Bronchial epithelial cell (primary cell): ENCODE data around the gene ANK2. TPM values are rescaled to one million over a fixed set of nuclear protein-coding genes. Genes with fewer than 3 reads are reported as not detected.

Experiments used
- DNase-seq: peaks from one replicate; pipeline ENCODE4 v3.0.0-alpha.2; 2010; ENCODE audit warnings: low read depth
- FAIRE-seq: peaks from 2 replicates; lab custom pipeline; 2011; peaks lifted over from hg19 to GRCh38; lab: Jason Lieb, UNC
- H3K27me3 ChIP-seq: 2 replicates; pipeline ENCODE4 v1.5.1; 2011; ENCODE audit warnings: low read length; ENCODE audit not compliant: control insufficient read depth, insufficient read depth
- H3K36me3 ChIP-seq: 2 replicates; pipeline ENCODE4 v1.5.1; 2011; ENCODE audit warnings: low read length; ENCODE audit not compliant: control insufficient read depth, insufficient read depth
- H3K4me3 ChIP-seq: 2 replicates; pipeline ENCODE4 v1.5.1; 2011; ENCODE audit warnings: mild to moderate bottlenecking, low read depth, low read length, control low read depth
- total RNA-seq: library from RNA; depleted of rRNA; stranded (reverse); fragments of >200 nt; gene quantifications from 2 replicates; pipeline ENCODE4 v1.2.1, GENCODE V29; 2014
- TF ChIP-seq, protein P1 (sequence below): IDR thresholded peaks from 2 replicates; pipeline ENCODE4 v1.5.1; 2011; ENCODE audit warnings: mild to moderate bottlenecking, moderate library complexity, low read length, control low read depth, inconsistent platforms; ENCODE audit not compliant: insufficient read depth, severe bottlenecking

Gene ANK2
- total RNA-seq, 1 donor from 2014 or later = 2.6 TPM

DNA sequence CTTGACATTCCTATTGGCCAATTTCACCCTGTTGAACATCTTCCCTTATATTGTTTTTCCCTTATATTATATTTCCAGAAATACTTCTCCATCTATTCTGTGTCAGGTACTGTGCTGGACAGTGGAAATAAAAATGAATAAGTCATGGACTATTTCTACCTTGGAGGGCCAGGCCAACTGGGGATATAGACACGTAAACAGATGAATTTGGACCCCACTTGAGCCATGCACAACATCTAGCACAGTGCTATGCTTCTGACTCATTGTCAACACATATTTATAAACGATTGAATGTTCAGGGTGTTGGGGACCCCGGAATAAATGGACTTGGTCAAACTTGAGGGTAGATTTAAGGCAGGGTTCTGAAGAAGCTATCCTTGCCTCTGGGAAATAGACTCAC lies 111.1 kb downstream of the ANK2 start:
- no peaks in the 10 kb centered on the region for H3K36me3 ChIP-seq
- DNase-seq (no peak), FAIRE-seq (no peak)

DNA sequence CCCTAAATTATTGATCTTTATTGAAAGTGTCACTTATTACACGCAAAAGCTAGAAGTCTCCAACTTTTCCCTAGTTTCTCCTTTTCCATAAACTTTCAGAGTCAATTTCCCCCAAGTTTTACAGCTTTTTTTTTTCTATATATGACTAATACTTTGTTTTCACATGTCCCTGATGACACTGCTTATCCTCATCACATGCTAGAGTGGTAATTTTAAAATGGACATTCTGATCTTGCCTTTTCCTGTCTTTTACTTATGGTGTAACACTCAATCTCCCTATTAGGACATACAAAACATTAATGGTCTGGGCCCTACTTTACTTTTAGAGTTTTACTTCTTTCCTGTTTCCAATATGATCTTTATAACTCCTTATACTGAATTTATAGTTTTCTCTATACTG lies 112.6 kb downstream of the ANK2 start:
- FAIRE-seq = no peak
- Histone ChIP-seq H3K27me3 (no peaks in the 10 kb centered on the region), H3K36me3 (no peaks in the 10 kb centered on the region), H3K4me3 (no peak overlapping the region)
- TF ChIP-seq, protein P1, sequence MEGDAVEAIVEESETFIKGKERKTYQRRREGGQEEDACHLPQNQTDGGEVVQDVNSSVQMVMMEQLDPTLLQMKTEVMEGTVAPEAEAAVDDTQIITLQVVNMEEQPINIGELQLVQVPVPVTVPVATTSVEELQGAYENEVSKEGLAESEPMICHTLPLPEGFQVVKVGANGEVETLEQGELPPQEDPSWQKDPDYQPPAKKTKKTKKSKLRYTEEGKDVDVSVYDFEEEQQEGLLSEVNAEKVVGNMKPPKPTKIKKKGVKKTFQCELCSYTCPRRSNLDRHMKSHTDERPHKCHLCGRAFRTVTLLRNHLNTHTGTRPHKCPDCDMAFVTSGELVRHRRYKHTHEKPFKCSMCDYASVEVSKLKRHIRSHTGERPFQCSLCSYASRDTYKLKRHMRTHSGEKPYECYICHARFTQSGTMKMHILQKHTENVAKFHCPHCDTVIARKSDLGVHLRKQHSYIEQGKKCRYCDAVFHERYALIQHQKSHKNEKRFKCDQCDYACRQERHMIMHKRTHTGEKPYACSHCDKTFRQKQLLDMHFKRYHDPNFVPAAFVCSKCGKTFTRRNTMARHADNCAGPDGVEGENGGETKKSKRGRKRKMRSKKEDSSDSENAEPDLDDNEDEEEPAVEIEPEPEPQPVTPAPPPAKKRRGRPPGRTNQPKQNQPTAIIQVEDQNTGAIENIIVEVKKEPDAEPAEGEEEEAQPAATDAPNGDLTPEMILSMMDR = no peak
- peak; percentile 67 for DNase-seq

More for the DNA sequence above, 111.1 kb downstream of the ANK2 start:
- H3K27me3 ChIP-seq = no peaks in the 10 kb centered on the region
- no peak overlapping the region for H3K4me3 ChIP-seq
- TF ChIP-seq, protein P1 = no peak

DNA sequence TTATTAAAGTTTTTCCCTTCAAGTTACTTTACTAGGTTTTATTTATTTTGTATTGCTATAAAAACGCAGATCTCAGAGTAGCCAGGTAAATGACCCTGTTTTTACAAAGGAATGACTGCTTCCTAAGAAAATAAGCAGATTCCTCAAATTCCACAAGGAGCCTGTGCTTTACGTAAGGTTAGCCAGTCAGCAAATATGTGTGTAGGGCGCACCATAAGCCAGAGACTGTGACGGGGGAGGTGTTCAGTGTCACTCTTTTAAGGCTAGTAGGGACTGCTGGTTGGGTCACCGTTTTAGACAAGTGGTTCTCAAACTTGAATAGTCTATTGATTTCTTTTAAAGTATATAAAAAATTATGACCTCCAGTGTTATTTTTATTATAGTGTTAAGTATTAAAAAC lies 119.9 kb downstream of the ANK2 start:
- no peaks in the 10 kb centered on the region for H3K36me3 ChIP-seq
- H3K27me3 ChIP-seq = no peaks in the 10 kb centered on the region
- TF ChIP-seq, protein P1 = no peak
- no peak for FAIRE-seq
- no peak for DNase-seq
- no peak overlapping the region for H3K4me3 ChIP-seq

DNA sequence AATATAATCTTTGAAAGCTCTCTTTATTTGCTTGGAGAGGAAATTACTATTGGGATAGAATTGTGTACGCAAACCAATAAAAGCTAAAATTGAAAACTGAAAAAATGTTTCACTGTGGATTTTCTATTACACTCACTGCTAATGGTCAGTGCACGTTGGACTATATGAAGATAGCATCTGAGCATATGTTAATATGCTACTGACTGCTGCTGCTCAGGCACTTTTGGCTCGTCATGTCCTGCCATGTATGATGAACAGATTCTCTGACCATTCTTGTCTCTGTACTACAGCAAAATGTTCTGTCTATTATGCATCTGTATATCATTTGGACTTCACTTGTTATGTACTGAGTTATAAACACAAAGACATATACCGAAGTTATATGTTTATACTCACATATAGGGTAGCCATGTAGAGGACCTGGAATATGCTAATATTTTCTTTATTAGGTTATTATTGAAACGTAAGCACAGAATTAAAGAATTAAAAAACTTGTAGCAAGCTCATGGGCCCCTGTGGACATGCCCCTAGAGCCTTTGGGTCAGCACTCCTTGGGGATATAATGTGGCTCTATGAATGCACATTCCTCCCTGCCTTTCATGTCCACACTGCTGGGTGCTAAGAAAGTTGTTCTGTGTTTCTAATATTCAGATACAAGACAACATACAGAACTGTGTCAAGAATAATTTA lies 120.8 kb downstream of the ANK2 start:
- no peaks in the 10 kb centered on the region for H3K27me3 ChIP-seq
- no peak for FAIRE-seq
- TF ChIP-seq, protein P1 = no peak

DNA sequence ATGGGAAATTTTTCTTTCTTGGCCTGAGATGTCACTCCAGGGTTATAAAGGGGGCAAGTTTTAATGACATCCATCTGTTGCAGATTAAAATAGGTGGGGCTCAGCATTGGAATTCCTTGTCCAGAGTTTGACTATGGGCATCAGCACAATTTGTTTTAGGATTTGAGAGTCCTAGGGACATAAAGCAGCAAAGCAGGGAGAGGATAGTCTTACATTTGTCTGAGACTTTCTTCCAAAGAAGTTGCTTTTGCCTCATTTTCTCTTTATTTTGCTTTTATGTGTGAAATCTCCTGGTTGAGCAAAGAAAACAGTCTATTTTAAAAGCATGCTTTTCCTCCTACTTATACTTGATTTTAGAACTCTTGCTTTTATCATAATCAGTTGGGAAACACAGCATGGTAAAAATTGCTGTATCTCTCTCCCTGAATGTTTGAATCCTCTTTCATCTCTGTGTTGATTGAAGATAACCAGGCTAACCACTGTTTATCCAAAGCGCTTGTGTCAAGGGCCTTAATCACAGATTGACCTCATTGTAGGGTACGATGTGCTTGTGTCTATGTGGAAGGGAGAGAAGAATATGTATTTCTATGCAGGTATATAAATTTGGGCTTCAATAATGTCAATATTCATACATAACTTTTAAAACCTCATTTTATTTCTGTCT lies 121.5 kb downstream of the ANK2 start:
- TF ChIP-seq, protein P1 = no peak
- no peaks in the 10 kb centered on the region for H3K27me3 ChIP-seq
- H3K36me3 ChIP-seq = no peaks in the 10 kb centered on the region
- H3K4me3 ChIP-seq = no peak overlapping the region
- FAIRE-seq (no peak), DNase-seq (no peak)

More for the DNA sequence above, 120.8 kb downstream of the ANK2 start:
- no peak for DNase-seq
- no peaks in the 10 kb centered on the region for H3K36me3 ChIP-seq
- H3K4me3 ChIP-seq = no peak overlapping the region
